Transverse colon (tissue), 4 donors: Measurements from ENCODE around the gene THSD7A. TPM values are rescaled to one million over a fixed set of nuclear protein-coding genes. Genes with fewer than 3 reads are reported as not detected.

Source experiments
- DNase-seq: peaks from one replicate; pipeline ENCODE4 v3.0.0-alpha.2; 2019
- H3K27ac ChIP-seq, 4 donors: fragments of 200-600 bp; sonication (generic); 2 replicates each; pipeline ENCODE4 v1.5.1; 2016 to 2018; ENCODE audit warnings: inconsistent platforms in 4 of 4
- H3K27me3 ChIP-seq: fragments of 200-600 bp; sonication (generic); 2 replicates; pipeline ENCODE4 v1.5.1; 2017; ENCODE audit warnings: inconsistent platforms
- H3K36me3 ChIP-seq, 4 donors: fragments of 200-600 bp; sonication (generic); 2 replicates each; pipeline ENCODE4 v1.5.1; 2017 to 2019; ENCODE audit warnings: inconsistent platforms in 4 of 4
- H3K4me1 ChIP-seq, 4 donors: fragments of 200-600 bp; sonication (generic); 2 replicates each; pipeline ENCODE4 v1.5.1; 2017 to 2020; ENCODE audit warnings: inconsistent platforms in 4 of 4
- H3K4me3 ChIP-seq, 4 donors: fragments of 200-600 bp; sonication (generic); 1 replicate in 1 of 4; 2 replicates in 3 of 4; pipeline versions ENCODE4 v1.5.1 to v1.6.1; 2017 to 2019; ENCODE audit warnings: inconsistent platforms in 4 of 4
- H3K9me3 ChIP-seq, 2 donors: fragments of 200-600 bp; sonication (generic); 2 replicates each; pipeline ENCODE4 v1.5.1; 2017 to 2019; ENCODE audit warnings: inconsistent platforms in 2 of 2
- CTCF ChIP-seq, 5 experiments: fragments of 200-600 bp in 3 of 5; fragments of 450-650 bp in 2 of 5; sonication (generic) in 3 of 5; IDR thresholded peaks; 1 replicate in 2 of 5; 2 replicates in 3 of 5; pipeline ENCODE4 v1.5.1; 2016 to 2017; ENCODE audit warnings: antibody characterized with exemption in 5 of 5, inconsistent platforms in 3 of 5, mild to moderate bottlenecking in 2 of 5, moderate library complexity in 1 of 5
- EP300 ChIP-seq: sonication (generic); formaldehyde crosslinking; IDR thresholded peaks from one replicate; pipeline ENCODE4 v1.6.1; 2017; ENCODE audit warnings: antibody characterized with exemption, low read depth
- POLR2A ChIP-seq: fragments of 450-650 bp; IDR thresholded peaks from one replicate; pipeline ENCODE4 v1.6.1; 2016; ENCODE audit warnings: antibody characterized with exemption, mild to moderate bottlenecking, moderate library complexity
- POLR2AphosphoS5 ChIP-seq, 3 donors: sonication (generic); formaldehyde crosslinking; IDR thresholded peaks; one replicate each; pipeline ENCODE4 v1.6.1; 2016; ENCODE audit warnings: antibody characterized with exemption in 3 of 3
- WGBS, 2 donors: methylation state at CpG; one replicate each; pipeline ENCODE4 v1.1.5; 2018; ENCODE audit warnings: low coverage in 1 of 2; 5-methylcytosine and 5-hydroxymethylcytosine counted together
- in situ Hi-C, 4 donors: fragments of 200-750 bp; cut with MboI; loops; one replicate each; pipeline versions ENCODE4 v1.15.0 to v1.15.1; 2017; ENCODE audit warnings: low sequenced_read_pairs in 3 of 4, low pct_ligation_motif_present in 1 of 4, low pct_unique_long_range_greater_than_20kb in 1 of 4
- intact Hi-C: fragments of 100-400 bp; cut with DNase I; formaldehyde crosslinking; loops from one replicate; pipeline ENCODE4 v1.15.1; 2023; ENCODE audit warnings: low total_unique reads
- total RNA-seq, 4 donors: library from RNA; depleted of rRNA; stranded (reverse); fragments of >200 nt; gene quantifications; one replicate each; pipeline ENCODE4 v1.1.0, GENCODE V29; 2016

Gene THSD7A
- total RNA-seq, 4 donors from 2014 or later: 1.9 to 18.9 (median 2.0) TPM

GRCh38 chr7:11341285-11341944 is 490.6 kb downstream of the THSD7A start:
- DNase-seq: no peak
- no peak overlapping the region for H3K27ac ChIP-seq
- H3K9me3 ChIP-seq: no peaks in the 10 kb centered on the region
- intact Hi-C loops (no loop called here), in situ Hi-C loops (no loop called here)
- H3K4me1 ChIP-seq: peaks cover 0 to 2% (median 0%) of the 10 kb centered on the region in 4 donors
- WGBS, 2 donors: 29 to 38% methylated on average over 4 of the region's 4 CpGs
- H3K27me3 ChIP-seq: no peaks in the 10 kb centered on the region
- TF ChIP-seq EP300: no peak
- no peak for TF ChIP-seq CTCF (IDR thresholded peaks at IDR 0.05)
- no peak for TF ChIP-seq POLR2AphosphoS5 (IDR thresholded peaks at IDR 0.05)
- no peak for TF ChIP-seq POLR2A
- no peak overlapping the region for H3K4me3 ChIP-seq
- no peaks in the 10 kb centered on the region for H3K36me3 ChIP-seq

- no peak for DNase-seq
- intact Hi-C loops: no loop called here
- Histone ChIP-seq H3K9me3 (no peaks in the 10 kb centered on the region), H3K27me3 (no peaks in the 10 kb centered on the region), H3K27ac (no peak overlapping the region), H3K4me1 (no peaks in the 10 kb centered on the region), H3K4me3 (no peak overlapping the region), H3K36me3 (no peaks in the 10 kb centered on the region)
- in situ Hi-C loops: no loop called here
- 33 to 34% methylated on average over 2 of the region's 2 CpGs for WGBS, 2 donors
- TF ChIP-seq POLR2A: no peak
- no peak for TF ChIP-seq POLR2AphosphoS5 (IDR thresholded peaks at IDR 0.05)
- no peak for TF ChIP-seq EP300
- TF ChIP-seq CTCF (IDR thresholded peaks at IDR 0.05): no peak
Observed at GRCh38 chr7:11336432-11336831, 495.6 kb downstream of the THSD7A start.

GRCh38 chr7:11335947-11336346 is 496.1 kb downstream of the THSD7A start:
- no peak overlapping the region for H3K4me3 ChIP-seq
- in situ Hi-C loops (no loop called here), intact Hi-C loops (no loop called here)
- H3K36me3 ChIP-seq: no peaks in the 10 kb centered on the region
- TF ChIP-seq POLR2AphosphoS5 (IDR thresholded peaks at IDR 0.05): no peak
- no peak for TF ChIP-seq POLR2A
- TF ChIP-seq CTCF (IDR thresholded peaks at IDR 0.05): no peak
- no peak for TF ChIP-seq EP300
- no peak for DNase-seq
- H3K27ac ChIP-seq: no peak overlapping the region
- no peaks in the 10 kb centered on the region for H3K27me3 ChIP-seq
- no peaks in the 10 kb centered on the region for H3K4me1 ChIP-seq
- WGBS, 2 donors: 66 to 70% methylated on average over 4 of the region's 4 CpGs
- no peaks in the 10 kb centered on the region for H3K9me3 ChIP-seq

GRCh38 chr7:11332865-11333228 is 499.2 kb downstream of the THSD7A start:
- Histone ChIP-seq H3K9me3 (no peaks in the 10 kb centered on the region), H3K36me3 (no peaks in the 10 kb centered on the region), H3K4me1 (no peaks in the 10 kb centered on the region), H3K27ac (no peak overlapping the region), H3K27me3 (no peaks in the 10 kb centered on the region), H3K4me3 (no peak overlapping the region)
- DNase-seq: no peak
- TF ChIP-seq EP300 (no peak), CTCF (IDR thresholded peaks at IDR 0.05) (no peak), POLR2A (no peak), POLR2AphosphoS5 (IDR thresholded peaks at IDR 0.05) (no peak)
- 79 to 88% methylated on average over 2 of the region's 2 CpGs for WGBS, 2 donors
- intact Hi-C loops (no loop called here), in situ Hi-C loops (no loop called here)
